ENCODE measurements around the gene IL36A.

Gene IL36A

DNA sequence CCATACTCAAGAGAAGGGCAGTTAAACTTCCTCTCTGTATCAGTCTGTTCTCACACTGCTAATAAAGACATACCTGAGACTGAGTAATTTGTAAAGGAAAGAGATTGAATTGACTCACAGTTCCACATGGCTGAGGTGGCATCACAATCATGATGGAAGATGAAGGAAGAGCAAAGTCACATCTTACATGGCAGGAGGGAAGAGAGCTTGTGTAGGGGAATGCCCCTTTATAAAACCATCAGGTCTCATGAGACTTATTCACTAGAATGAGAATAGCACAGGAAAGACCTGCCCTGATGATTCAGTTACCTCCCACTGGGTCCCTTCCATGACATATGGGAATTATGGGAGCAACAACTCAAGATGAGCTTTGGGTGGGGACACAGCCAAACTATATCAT, 48.8 kb downstream of the IL36A start:
- H3K4me3 ChIP-seq (ENCODE audit: low read length): no peak overlapping the region
- DNase-seq (ENCODE audit: low read depth): peak; percentile 51
- no peak for TF ChIP-seq CTCF (IDR thresholded peaks at IDR 0.05; ENCODE audit: insufficient read depth, low read depth, low read length, missing control alignments)

DNA sequence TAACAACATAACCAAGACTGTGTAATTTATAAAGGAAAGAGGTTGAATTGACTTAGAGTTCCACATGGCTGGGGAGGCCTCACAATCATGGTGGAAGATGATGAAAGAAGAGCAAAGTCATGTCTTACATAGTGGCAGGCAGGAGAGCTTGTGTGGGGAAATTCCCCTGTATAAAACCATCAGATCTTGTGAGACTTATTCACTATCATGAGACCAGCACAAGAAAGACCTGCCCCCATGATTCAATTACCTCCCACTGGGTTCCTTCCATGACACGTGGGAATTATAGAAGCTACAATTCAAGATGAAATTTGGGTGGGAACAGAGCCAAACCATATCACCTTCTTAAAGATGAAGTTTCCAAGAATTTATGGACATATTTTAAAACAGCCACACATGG, 51.3 kb downstream of the IL36A start:
- H3K4me3 ChIP-seq (ENCODE audit: low read length): no peak overlapping the region
- no peak for DNase-seq (ENCODE audit: low read depth)
- TF ChIP-seq CTCF (IDR thresholded peaks at IDR 0.05; ENCODE audit: insufficient read depth, low read depth, low read length, missing control alignments): no peak

- no peak for TF ChIP-seq CTCF (IDR thresholded peaks at IDR 0.05; ENCODE audit: insufficient read depth, low read depth, low read length, missing control alignments)
Observed at GRCh38 chr2:113057117-113057516, 51.9 kb downstream of the IL36A start.

More at GRCh38 chr2:113057117-113057516, 51.9 kb downstream of the IL36A start:
- DNase-seq (ENCODE audit: low read depth): no peak
- H3K4me3 ChIP-seq (ENCODE audit: low read length): no peak overlapping the region
